ENCODE measurements around the gene ACHE. TPM values are rescaled to one million over a fixed set of nuclear protein-coding genes. Genes with fewer than 3 reads are reported as not detected.

The ACHE gene
- total RNA-seq, 4 donors from 2014 or later, result 3.3 to 35.4 (median 25.3) TPM

- Histone ChIP-seq H3K4me3 (peak within 1 kb of the TSS; percentile 59 to 89 (median 82)), H3K27me3 (no peaks in the 10 kb centered on the region), H3K9me3 (no peaks in the 10 kb centered on the region), H3K27ac (peak within 1 kb of the TSS; percentile 54 to 89 (median 68)), H3K36me3 (peaks cover 0 to 9% (median 0%) of the 10 kb centered on the region in 3 donors), H3K4me1 (peaks cover 0 to 11% (median 0%) of the 10 kb centered on the region in 4 donors)
- peak; percentile 90 to 96 (median 95) for DNase-seq
- TF ChIP-seq POLR2A (IDR thresholded peaks at IDR 0.05), result peak in 1 of 2 donors; percentile 13
- TF ChIP-seq CTCF (IDR thresholded peaks at IDR 0.05), result peak; percentile 81 to 94 (median 92)
Measured at GRCh38 chr7:100852048-100852872, 43.4 kb downstream of the ACHE start, which contains the start of gene SLC12A9. Gene SLC12A9 (plus strand): TSS chr7:100852713. CDS start chr7:100854198, 1,485 bp downstream.

GRCh38 chr7:100847360-100847759 is 48.3 kb downstream of the ACHE start:
- DNase-seq, result no peak
- peaks cover 0 to 5% (median 0%) of the 10 kb centered on the region in 4 donors for H3K4me1 ChIP-seq
- no peaks in the 10 kb centered on the region for H3K27me3 ChIP-seq
- no peaks in the 10 kb centered on the region for H3K9me3 ChIP-seq
- H3K4me3 ChIP-seq, result no peak overlapping the region
- H3K36me3 ChIP-seq, result no peaks in the 10 kb centered on the region
- no peak overlapping the region for H3K27ac ChIP-seq
- no peak for TF ChIP-seq CTCF (IDR thresholded peaks at IDR 0.05)
- no peak for TF ChIP-seq POLR2A (IDR thresholded peaks at IDR 0.05)

GRCh38 chr7:100840470-100841100 is 55.1 kb downstream of the ACHE start:
- Histone ChIP-seq H3K27me3 (no peaks in the 10 kb centered on the region), H3K36me3 (no peaks in the 10 kb centered on the region), H3K4me1 (peaks cover 0 to 13% (median 6%) of the 10 kb centered on the region in 4 donors), H3K27ac (no peak overlapping the region), H3K4me3 (no peak overlapping the region), H3K9me3 (no peaks in the 10 kb centered on the region)
- no peak for DNase-seq
- TF ChIP-seq POLR2A (IDR thresholded peaks at IDR 0.05) (no peak), CTCF (IDR thresholded peaks at IDR 0.05) (no peak)

Small RNA genes lying within 50 kb of the gene (small RNA-seq; reads per million reads assigned to genes)
- gene RN7SL549P (0 reads per million in 2 donors), gene RPS29P15 (0 reads per million in 2 donors)

Other genes starting within 250 kb of the ACHE start
- not detected for gene ACTL6B, start 239.4 kb downstream of the ACHE start, total RNA-seq
- gene GNB2, start 222.1 kb downstream of the ACHE start, total RNA-seq, result 100 to 1,000 TPM; 123 to 236 (median 172) TPM
- 100 to 1,000 TPM in 1 of 4 donors, 10 to 100 TPM in 3; 41.3 to 126 (median 72.9) TPM for gene GIGYF1, start 201.6 kb downstream of the ACHE start, total RNA-seq
- 10 to 100 TPM; 23.9 to 38.1 (median 29.7) TPM for gene POP7, start 189.8 kb downstream of the ACHE start, total RNA-seq
- gene EPO, start 175.4 kb downstream of the ACHE start, total RNA-seq, result not detected
- gene ZAN, start 162.3 kb downstream of the ACHE start, total RNA-seq, result not detected
- gene EPHB4, start 68.4 kb downstream of the ACHE start, total RNA-seq, result 10 to 100 TPM; 10.3 to 48.7 (median 31.7) TPM
- 10 to 100 TPM; 24.8 to 51.1 (median 28.2) TPM for gene SLC12A9, start 43.2 kb downstream of the ACHE start, total RNA-seq
- 10 to 100 TPM in 3 of 4 donors, 1 to 10 TPM in 1; 8.8 to 22.3 (median 15.4) TPM for gene TRIP6, start 28.5 kb downstream of the ACHE start, total RNA-seq
- 100 to 1,000 TPM in 2 of 4 donors, 10 to 100 TPM in 2; 60.9 to 272 (median 113) TPM for gene SRRT, start 20.8 kb downstream of the ACHE start, total RNA-seq
- gene UFSP1, start 6.2 kb downstream of the ACHE start, total RNA-seq, result 1 to 10 TPM; 4.1 to 7.0 (median 5.2) TPM
- gene MUC3A, start 53.6 kb upstream of the ACHE start, total RNA-seq, result 100 to 1,000 TPM in 3 of 4 donors, 10 to 100 TPM in 1; 85.8 to 694 (median 395) TPM
- gene MUC12, start 73.7 kb upstream of the ACHE start, total RNA-seq, result 10 to 100 TPM in 2 of 4 donors, 1 to 10 TPM in 2; 4.8 to 31.8 (median 9.0) TPM
- 1,000 to 10,000 TPM in 1 of 4 donors, 100 to 1,000 TPM in 2, 10 to 100 TPM in 1; 64.4 to 1,011 (median 801) TPM for gene MUC17, start 124.2 kb upstream of the ACHE start, total RNA-seq
- gene TRIM56, start 189.6 kb upstream of the ACHE start, total RNA-seq, result 10 to 100 TPM; 19.4 to 43.7 (median 38.3) TPM
- gene SERPINE1, start 231.2 kb upstream of the ACHE start, total RNA-seq, result 1 to 10 TPM; 2.4 to 8.3 (median 3.3) TPM